GM23338 (cell line): ENCODE measurements around the gene NOVA1. TPM values are rescaled to one million over a fixed set of nuclear protein-coding genes. Genes with fewer than 3 reads are reported as not detected.

Source experiments
- ATAC-seq: fragments of 200-7000 bp; cut with Tn5 transposase; 3 replicates; pipeline ENCODE4 v1.9.1; 2020
- DNase-seq: peaks from one replicate; pipeline ENCODE4 v3.0.0-alpha.2; 2015; ENCODE audit warnings: low spot score
- H2AFZ ChIP-seq: fragments of 200-600 bp; sonication (generic); 2 replicates; pipeline ENCODE4 v1.8.0; 2016; ENCODE audit warnings: antibody characterized with exemption, mild to moderate bottlenecking, moderate library complexity
- H3F3A ChIP-seq: fragments of 200-600 bp; sonication (generic); replicated peaks from 2 replicates; pipeline ENCODE4 v1.8.0; 2017; ENCODE audit warnings: antibody characterized with exemption, mixed run types, low read depth
- H3K27ac ChIP-seq: fragments of 200-600 bp; sonication (generic); 2 replicates; pipeline ENCODE4 v1.6.1; 2016; ENCODE audit warnings: low read depth
- H3K27me3 ChIP-seq: fragments of 200-600 bp; sonication (generic); 2 replicates; pipeline ENCODE4 v1.8.0; 2016; ENCODE audit warnings: mild to moderate bottlenecking, mixed run types, moderate library complexity; ENCODE audit not compliant: insufficient read depth
- H3K36me3 ChIP-seq: fragments of 200-600 bp; sonication (generic); 2 replicates; pipeline ENCODE4 v1.8.0; 2016; ENCODE audit warnings: mild to moderate bottlenecking; ENCODE audit not compliant: insufficient read depth
- H3K4me1 ChIP-seq: fragments of 200-600 bp; sonication (generic); 2 replicates; pipeline ENCODE4 v1.8.0; 2016; ENCODE audit warnings: mild to moderate bottlenecking, moderate library complexity; ENCODE audit not compliant: insufficient read depth
- H3K4me2 ChIP-seq: fragments of 200-600 bp; sonication (generic); 2 replicates; pipeline ENCODE4 v1.7.1; 2017; ENCODE audit warnings: mixed run types
- H3K4me3 ChIP-seq: fragments of 200-600 bp; sonication (generic); 2 replicates; pipeline ENCODE4 v1.6.1; 2016; ENCODE audit warnings: mixed run types
- H3K79me2 ChIP-seq: fragments of 200-600 bp; sonication (generic); replicated peaks from 2 replicates; pipeline ENCODE4 v1.8.0; 2017; ENCODE audit warnings: mild to moderate bottlenecking; ENCODE audit not compliant: insufficient read depth
- H3K9me2 ChIP-seq: fragments of 200-600 bp; sonication (generic); 2 replicates; pipeline ENCODE4 v1.8.0; 2017; ENCODE audit not compliant: insufficient read depth
- H4K20me1 ChIP-seq: fragments of 200-600 bp; sonication (generic); replicated peaks from 2 replicates; pipeline ENCODE4 v1.8.0; 2017; ENCODE audit warnings: mild to moderate bottlenecking; ENCODE audit not compliant: insufficient read depth
- H3K27ac Mint-ChIP-seq: 2 replicates; pipeline ENCODE4 v1.8.0; 2020; ENCODE audit warnings: inconsistent platforms, mild to moderate bottlenecking, moderate library complexity, mixed read lengths
- H3K27me3 Mint-ChIP-seq: 3 replicates; pipeline ENCODE4 v1.8.0; 2022; ENCODE audit warnings: low read depth, mild to moderate bottlenecking, moderate library complexity, mixed read lengths, inconsistent platforms; ENCODE audit not compliant: insufficient read depth, poor library complexity
- H3K36me3 Mint-ChIP-seq: 3 replicates; pipeline ENCODE4 v1.8.0; 2021; ENCODE audit warnings: low read depth, mild to moderate bottlenecking, inconsistent platforms, moderate library complexity, mixed read lengths
- H3K4me1 Mint-ChIP-seq: 3 replicates; pipeline ENCODE4 v1.8.0; 2020; ENCODE audit warnings: mild to moderate bottlenecking, inconsistent platforms, mixed read lengths
- H3K4me3 Mint-ChIP-seq: 3 replicates; pipeline ENCODE4 v1.8.0; 2021; ENCODE audit warnings: moderate library complexity, mild to moderate bottlenecking, inconsistent platforms, mixed read lengths
- H3K9me3 Mint-ChIP-seq: 3 replicates; pipeline ENCODE4 v1.8.0; 2020; ENCODE audit warnings: moderate library complexity, mild to moderate bottlenecking, inconsistent platforms, mixed read lengths
- CREB1 ChIP-seq: fragments of 250-450 bp; sonication (Bioruptor Pico); IDR thresholded peaks from 2 replicates; pipeline ENCODE4 v1.5.0; 2020; ENCODE audit warnings: low read depth, mild to moderate bottlenecking, moderate library complexity
- CTCF ChIP-seq, 2 experiments: fragments of 200-600 bp in 1 of 2; sonication (generic) in 1 of 2; conservative IDR thresholded peaks; 2 replicates each; pipeline versions ENCODE4 v1.5.1 to v1.6.1; 2016 to 2017; ENCODE audit warnings: antibody characterized with exemption in 2 of 2, low read depth in 2 of 2, mild to moderate bottlenecking in 2 of 2, moderate library complexity in 1 of 2
- ETS1 ChIP-seq: IDR thresholded peaks from 2 replicates; pipeline ENCODE4 v1.6.1; 2016; ENCODE audit warnings: antibody characterized with exemption
- EZH2 ChIP-seq: fragments of 200-600 bp; sonication (generic); IDR thresholded peaks from one replicate; pipeline ENCODE4 v1.8.0; 2017; ENCODE audit warnings: antibody characterized with exemption, mild to moderate bottlenecking, low read depth; ENCODE audit not compliant: unreplicated experiment
- JUNB ChIP-seq: IDR thresholded peaks from one replicate; pipeline ENCODE4 v1.6.1; 2016; ENCODE audit warnings: antibody characterized with exemption; ENCODE audit not compliant: unreplicated experiment
- NANOG ChIP-seq: IDR thresholded peaks from 2 replicates; pipeline ENCODE4 v1.6.1; 2016; ENCODE audit warnings: antibody characterized with exemption, borderline replicate concordance
- POLR2AphosphoS5 ChIP-seq: IDR thresholded peaks from 2 replicates; pipeline ENCODE4 v1.6.1; 2016; ENCODE audit warnings: antibody characterized with exemption, low read depth
- REST ChIP-seq: IDR thresholded peaks from one replicate; pipeline ENCODE4 v1.6.1; 2018; ENCODE audit warnings: antibody characterized with exemption; ENCODE audit not compliant: unreplicated experiment
- STAT1 ChIP-seq: IDR thresholded peaks from one replicate; pipeline ENCODE4 v1.6.1; 2016; ENCODE audit warnings: antibody characterized with exemption; ENCODE audit not compliant: unreplicated experiment
- ZNF114 ChIP-seq: fragments of 250-450 bp; sonication (Bioruptor Pico); IDR thresholded peaks from 2 replicates; pipeline ENCODE4 v1.5.0; 2020; ENCODE audit warnings: mild to moderate bottlenecking, moderate library complexity
- ZNF462 ChIP-seq: fragments of 250-450 bp; sonication (Bioruptor Pico); IDR thresholded peaks from 2 replicates; pipeline ENCODE4 v1.5.0; 2020; ENCODE audit warnings: mild to moderate bottlenecking, moderate library complexity
- polyA plus RNA-seq: library from polyadenylated mRNA; unstranded; fragments of >200 nt; fragmentation: Nextera tagmentation; extraction: Ambion mirVana; gene quantifications from 2 replicates; pipeline ENCODE4 v1.2.1, GENCODE V29; 2016
- total RNA-seq: library from RNA; depleted of rRNA; stranded (reverse); fragments of >200 nt; shearing (Covaris generic); gene quantifications from 2 replicates; pipeline ENCODE4 v1.2.3, GENCODE V29; 2014

Gene NOVA1
- total and polyA plus RNA-seq, 2 experiments from 2014 or later: 8.1 to 11.6 TPM

- Mint-ChIP-seq H3K27ac (no peak overlapping the region), H3K36me3 (no peaks in the 10 kb centered on the region), H3K27me3 (peaks cover 7% of the 10 kb centered on the region), H3K9me3 (no peaks in the 10 kb centered on the region), H3K4me1 (peaks cover 29% of the 10 kb centered on the region), H3K4me3 (no peak overlapping the region)
- 0 out of 2 replicates have a peak overlapping the region, but pooled peaks have one; percentile 82 for H3K4me3 ChIP-seq
- H3K79me2 ChIP-seq: peaks cover 21% of the 10 kb centered on the region
- peak overlapping the region; percentile 84; the same call in 1 of the 2 replicates for H3K4me2 ChIP-seq
- TF ChIP-seq ZNF462 (CRISPR knock-in tag): no peak
- no peak for TF ChIP-seq POLR2AphosphoS5
- TF ChIP-seq CTCF (conservative IDR thresholded peaks at IDR 0.05; ENCODE audit: low read depth in 2 of 2): no peak
- no peak for TF ChIP-seq REST
- TF ChIP-seq EZH2: no peak
- TF ChIP-seq ETS1: no peak
- no peak for TF ChIP-seq STAT1
- no peak for TF ChIP-seq NANOG
- TF ChIP-seq JUNB: no peak
- TF ChIP-seq CREB1 (CRISPR knock-in tag): no peak
- no peak for TF ChIP-seq ZNF114
- H3K9me2 ChIP-seq: no peaks in the 10 kb centered on the region
- H4K20me1 ChIP-seq: no peaks in the 10 kb centered on the region
- DNase-seq: no peak
- H2AFZ ChIP-seq: no peak overlapping the region
- no peaks in the 10 kb centered on the region for H3K36me3 ChIP-seq
- no peak overlapping the region for H3K27ac ChIP-seq
- no peaks in the 10 kb centered on the region for H3K27me3 ChIP-seq
- H3F3A ChIP-seq: no peaks in the 10 kb centered on the region
- peaks cover 27% of the 10 kb centered on the region for H3K4me1 ChIP-seq
- no peak for ATAC-seq
Measured at GRCh38 chr14:26594148-26594547, 3.7 kb downstream of the NOVA1 start.
